OCI-LY3 (cell line): ENCODE results near the gene LDLRAD4.

Experiments
- H2AFZ ChIP-seq: fragments of 200-600, 300-600 bp; shearing (Covaris generic); 2 replicates; pipeline ENCODE4 v1.6.0; 2014; ENCODE audit warnings: antibody characterized with exemption, low read depth, low read length
- H3K27ac ChIP-seq: fragments of 200-600, 300-600 bp; sonication (generic); 2 replicates; pipeline ENCODE4 v1.5.1; 2014; ENCODE audit warnings: mild to moderate bottlenecking, low read length, moderate library complexity, mixed read lengths
- H3K27me3 ChIP-seq: fragments of 200-600, 300-600 bp; sonication (generic); 2 replicates; pipeline ENCODE4 v1.6.1; 2014; ENCODE audit warnings: low read depth, low read length, mixed read lengths
- H3K36me3 ChIP-seq: fragments of 200-600, 300-600 bp; sonication (generic); replicated peaks from 2 replicates; pipeline ENCODE3; 2014; ENCODE audit warnings: low read depth, low read length, mixed read lengths
- H3K4me1 ChIP-seq: fragments of 300-600, 200-600 bp; sonication (generic); 2 replicates; pipeline ENCODE4 v1.6.1; 2014; ENCODE audit warnings: low read length, mixed read lengths
- H3K4me2 ChIP-seq: fragments of 200-600, 300-600 bp; sonication (generic); 2 replicates; pipeline ENCODE4 v1.6.1; 2014; ENCODE audit warnings: low read length, mixed read lengths
- H3K4me3 ChIP-seq: fragments of 300-600, 200-600 bp; sonication (generic); 2 replicates; pipeline ENCODE4 v1.5.1; 2014; ENCODE audit warnings: antibody characterized with exemption, mild to moderate bottlenecking, low read length, moderate library complexity
- H3K79me2 ChIP-seq: fragments of 300-600, 200-600 bp; shearing (Covaris generic); 2 replicates; pipeline ENCODE4 v1.6.1; 2014; ENCODE audit warnings: mild to moderate bottlenecking, low read length, mixed read lengths
- H3K9ac ChIP-seq: fragments of 300-600, 200-600 bp; shearing (Covaris generic); 2 replicates; pipeline ENCODE4 v1.6.0; 2014; ENCODE audit warnings: mild to moderate bottlenecking, low read length, moderate library complexity
- H3K9me3 ChIP-seq: fragments of 200-600, 300-600 bp; shearing (Covaris generic); 2 replicates; pipeline ENCODE4 v1.6.1; 2014; ENCODE audit warnings: low read length, mixed read lengths; ENCODE audit not compliant: insufficient read depth
- H4K20me1 ChIP-seq: fragments of 200-600, 300-600 bp; sonication (generic); 2 replicates; pipeline ENCODE4 v1.6.1; 2016; ENCODE audit warnings: low read length, mixed read lengths; ENCODE audit not compliant: insufficient read depth
- EZH2phosphoT487 ChIP-seq: fragments of 200-600 bp; shearing (Covaris generic); IDR thresholded peaks from 2 replicates; pipeline ENCODE4 v1.6.1; 2018; ENCODE audit warnings: antibody characterized with exemption, mixed run types, low read depth
- TF ChIP-seq, protein P1 (sequence below): fragments of 200-600, 300-600 bp; sonication (generic); IDR thresholded peaks from 2 replicates; pipeline ENCODE4 v1.5.1; 2014; ENCODE audit warnings: antibody characterized with exemption, low read length, low read depth

The LDLRAD4 gene

DNA sequence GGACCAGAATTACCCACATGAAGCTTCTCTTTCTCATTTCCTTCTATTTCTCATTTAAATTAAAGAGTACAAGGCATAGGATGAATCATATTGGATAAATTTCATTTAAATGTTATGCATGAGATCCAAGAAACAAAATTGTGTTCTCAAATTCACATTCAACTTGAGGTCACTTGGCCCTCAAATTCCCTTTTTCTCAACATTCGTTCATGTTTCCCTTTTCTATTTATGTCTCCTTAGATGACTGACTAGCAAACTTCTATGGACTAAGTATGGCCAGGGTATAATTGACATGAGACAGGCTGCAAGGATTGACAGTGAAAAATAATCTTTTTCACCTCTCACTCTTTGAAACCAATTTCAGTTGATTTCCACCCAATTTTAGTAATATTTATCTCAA lies 4.0 kb upstream of the LDLRAD4 start:
- H3K4me1 ChIP-seq: peaks cover 9% of the 10 kb centered on the region
- no peaks in the 10 kb centered on the region; the same call in 1 of the 2 replicates for H4K20me1 ChIP-seq
- TF ChIP-seq EZH2phosphoT487: no peak
- TF ChIP-seq, protein P1, sequence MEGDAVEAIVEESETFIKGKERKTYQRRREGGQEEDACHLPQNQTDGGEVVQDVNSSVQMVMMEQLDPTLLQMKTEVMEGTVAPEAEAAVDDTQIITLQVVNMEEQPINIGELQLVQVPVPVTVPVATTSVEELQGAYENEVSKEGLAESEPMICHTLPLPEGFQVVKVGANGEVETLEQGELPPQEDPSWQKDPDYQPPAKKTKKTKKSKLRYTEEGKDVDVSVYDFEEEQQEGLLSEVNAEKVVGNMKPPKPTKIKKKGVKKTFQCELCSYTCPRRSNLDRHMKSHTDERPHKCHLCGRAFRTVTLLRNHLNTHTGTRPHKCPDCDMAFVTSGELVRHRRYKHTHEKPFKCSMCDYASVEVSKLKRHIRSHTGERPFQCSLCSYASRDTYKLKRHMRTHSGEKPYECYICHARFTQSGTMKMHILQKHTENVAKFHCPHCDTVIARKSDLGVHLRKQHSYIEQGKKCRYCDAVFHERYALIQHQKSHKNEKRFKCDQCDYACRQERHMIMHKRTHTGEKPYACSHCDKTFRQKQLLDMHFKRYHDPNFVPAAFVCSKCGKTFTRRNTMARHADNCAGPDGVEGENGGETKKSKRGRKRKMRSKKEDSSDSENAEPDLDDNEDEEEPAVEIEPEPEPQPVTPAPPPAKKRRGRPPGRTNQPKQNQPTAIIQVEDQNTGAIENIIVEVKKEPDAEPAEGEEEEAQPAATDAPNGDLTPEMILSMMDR: no peak
- no peak overlapping the region for H2AFZ ChIP-seq
- H3K4me2 ChIP-seq: no peak overlapping the region
- H3K27me3 ChIP-seq: peaks cover 33% of the 10 kb centered on the region
- no peaks in the 10 kb centered on the region for H3K36me3 ChIP-seq
- H3K9me3 ChIP-seq: no peaks in the 10 kb centered on the region
- no peak overlapping the region for H3K27ac ChIP-seq
- H3K9ac ChIP-seq: no peak overlapping the region
- H3K79me2 ChIP-seq: no peaks in the 10 kb centered on the region
- no peak overlapping the region for H3K4me3 ChIP-seq

DNA sequence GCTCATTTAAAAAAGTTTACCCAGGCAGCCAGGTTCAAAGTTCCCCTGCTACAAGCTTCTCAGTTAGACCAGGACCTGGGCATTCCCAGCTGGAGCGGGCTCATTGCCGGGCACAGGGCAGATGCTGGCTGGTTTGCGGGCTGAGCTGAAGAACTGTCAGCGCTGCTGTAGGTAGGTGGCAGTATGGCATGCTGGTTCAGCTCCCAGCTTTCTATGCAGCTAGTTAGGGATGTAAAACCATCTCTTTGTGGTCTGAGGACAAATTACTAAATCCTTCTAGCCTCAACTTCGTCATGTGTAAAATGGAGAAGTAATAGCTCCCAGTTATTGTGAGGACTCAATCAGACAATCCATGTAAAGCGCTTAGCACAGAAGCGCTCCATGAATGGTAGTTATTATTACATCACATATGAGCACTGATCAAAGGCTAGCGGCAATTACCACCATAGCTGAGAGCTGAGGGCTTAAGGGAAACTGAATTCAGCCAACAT lies 2.4 kb upstream of the LDLRAD4 start:
- TF ChIP-seq EZH2phosphoT487: no peak
- TF ChIP-seq, protein P1: peak; percentile 87
- no peaks in the 10 kb centered on the region for H3K79me2 ChIP-seq
- H2AFZ ChIP-seq: no peak overlapping the region
- H3K27me3 ChIP-seq: peaks cover 47% of the 10 kb centered on the region
- H3K36me3 ChIP-seq: no peaks in the 10 kb centered on the region
- H3K27ac ChIP-seq: no peak overlapping the region
- no peak overlapping the region for H3K9ac ChIP-seq
- H4K20me1 ChIP-seq: no peaks in the 10 kb centered on the region; the same call in 1 of the 2 replicates
- H3K4me2 ChIP-seq: peak overlapping the region; percentile 61
- peaks cover 9% of the 10 kb centered on the region for H3K4me1 ChIP-seq
- no peaks in the 10 kb centered on the region for H3K9me3 ChIP-seq
- H3K4me3 ChIP-seq: peak overlapping the region; percentile 85; the same call in 1 of the 2 replicates

DNA sequence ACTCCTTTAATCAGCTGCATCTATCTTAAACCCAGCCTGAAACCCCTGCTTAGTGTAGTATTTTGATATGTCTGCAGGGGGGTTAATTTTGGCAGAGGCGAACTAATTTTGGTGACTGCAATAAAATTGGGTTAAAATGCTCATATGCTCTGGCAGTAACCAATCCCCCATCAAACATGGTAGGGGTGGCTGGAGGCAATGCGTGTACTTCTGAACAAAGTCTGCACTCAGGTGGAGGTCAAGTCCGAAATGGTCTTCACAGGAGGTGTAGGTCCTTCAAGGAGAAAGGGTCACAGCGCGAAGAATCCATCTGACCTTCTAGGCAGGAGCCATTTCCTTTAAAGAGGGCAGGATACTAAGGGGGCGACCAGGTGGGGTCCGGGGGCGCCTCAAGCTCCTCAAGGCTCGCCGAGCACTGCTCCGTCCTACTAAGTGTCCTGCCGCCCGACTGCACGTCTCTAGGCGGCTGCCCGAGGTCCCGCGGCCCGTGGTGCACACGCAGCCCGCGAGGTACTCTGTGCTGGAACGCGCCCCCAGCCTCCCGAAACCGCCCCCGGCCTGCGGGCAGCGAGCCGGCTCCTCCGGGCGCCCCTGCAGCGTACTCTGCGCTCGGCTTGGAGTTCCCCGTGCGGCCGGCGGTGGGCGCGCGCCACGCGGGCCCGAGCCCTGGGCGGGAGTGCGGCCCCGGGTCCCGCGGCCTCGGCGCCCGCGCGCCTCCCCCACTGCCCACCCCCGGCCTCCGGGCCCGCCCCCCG lies 1.7 kb upstream of the LDLRAD4 start:
- Histone ChIP-seq H3K27me3 (peaks cover 53% of the 10 kb centered on the region), H3K9ac (no peak overlapping the region), H3K27ac (no peak overlapping the region), H3K36me3 (no peaks in the 10 kb centered on the region), H3K9me3 (no peaks in the 10 kb centered on the region), H3K4me2 (peak overlapping the region; percentile 76), H4K20me1 (no peaks in the 10 kb centered on the region; the same call in 1 of the 2 replicates), H3K4me1 (peaks cover 9% of the 10 kb centered on the region), H3K79me2 (no peaks in the 10 kb centered on the region), H2AFZ (no peak overlapping the region), H3K4me3 (peak overlapping the region; percentile 85)
- TF ChIP-seq, protein P1: no peak
- TF ChIP-seq EZH2phosphoT487: no peak

DNA sequence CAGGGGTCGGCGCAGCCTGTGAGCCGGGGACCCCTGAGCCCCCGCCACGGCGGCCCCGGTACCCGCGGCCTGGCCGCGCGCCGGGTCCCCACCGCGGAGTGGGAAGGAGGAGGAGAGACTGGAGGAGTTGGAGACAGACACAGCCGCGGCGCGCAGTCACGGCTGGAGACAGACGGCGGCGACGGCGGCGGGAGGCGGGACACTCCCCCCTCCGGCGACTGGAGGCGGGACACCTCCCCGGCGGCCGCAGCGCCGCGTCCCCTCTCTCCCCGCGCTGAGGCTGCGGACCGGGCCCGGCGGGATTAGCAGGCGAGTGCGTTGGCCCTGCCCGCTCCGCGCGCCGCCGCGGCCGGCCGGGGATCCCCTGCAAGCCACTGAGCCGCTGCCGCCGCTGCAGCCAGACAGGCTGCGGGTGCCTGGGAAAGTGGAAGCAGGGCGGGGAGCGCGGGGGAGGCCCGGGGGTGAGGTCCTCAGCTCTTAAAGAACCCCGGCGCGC lies 1.0 kb upstream of the LDLRAD4 start:
- H2AFZ ChIP-seq: peak overlapping the region; percentile 27; the same call in 1 of the 2 replicates
- peak overlapping the region; percentile 85 for H3K4me3 ChIP-seq
- no peak overlapping the region for H3K27ac ChIP-seq
- H3K79me2 ChIP-seq: no peaks in the 10 kb centered on the region
- no peaks in the 10 kb centered on the region; the same call in 1 of the 2 replicates for H4K20me1 ChIP-seq
- TF ChIP-seq, protein P1: no peak
- TF ChIP-seq EZH2phosphoT487: no peak
- H3K9me3 ChIP-seq: no peaks in the 10 kb centered on the region
- peak overlapping the region; percentile 43; the same call in 1 of the 2 replicates for H3K9ac ChIP-seq
- H3K4me2 ChIP-seq: peak overlapping the region; percentile 76
- H3K36me3 ChIP-seq: no peaks in the 10 kb centered on the region
- peaks cover 9% of the 10 kb centered on the region for H3K4me1 ChIP-seq
- peaks cover 58% of the 10 kb centered on the region for H3K27me3 ChIP-seq
